CD8-positive, alpha-beta memory T cell (primary cell): ENCODE data around the gene NRN1. TPM values are rescaled to one million over a fixed set of nuclear protein-coding genes. Genes with fewer than 3 reads are reported as not detected.
"Not testable (repeated sequence)": the region's sequence is repeated elsewhere in the genome, so short reads cannot be mapped to it uniquely, and the experiment has no call there.

Experiments used
- CTCF ChIA-PET: fragments of 350-600 bp; sonication (Branson Sonifier 250); formaldehyde crosslinking; loops from one replicate; lab custom pipeline; 2021; ENCODE audit warnings: antibody characterized with exemption; lab: Charles Lee
- POLR2A ChIA-PET: fragments of 350-600 bp; sonication (Branson Sonifier 250); formaldehyde crosslinking; loops from one replicate; lab custom pipeline; 2021; ENCODE audit warnings: antibody characterized with exemption; lab: Charles Lee
- DNase-seq, 5 donors: peaks; one replicate each; pipeline versions ENCODE4 v3.0.0 to v3.0.0-alpha.2; 2020 to 2022; ENCODE audit warnings: mixed read lengths in 1 of 5
- H3K27ac ChIP-seq: one replicate; pipeline ENCODE4 v1.7.0; 2013; ENCODE audit warnings: low read depth, mild to moderate bottlenecking, low read length, moderate library complexity
- H3K27me3 ChIP-seq: 2 replicates; pipeline ENCODE4 v1.7.0; 2013; ENCODE audit warnings: low read length, mild to moderate bottlenecking; ENCODE audit not compliant: insufficient read depth, poor library complexity, severe bottlenecking
- H3K36me3 ChIP-seq: 2 replicates; pipeline ENCODE4 v1.7.0; 2013; ENCODE audit warnings: mild to moderate bottlenecking, low read length, moderate library complexity; ENCODE audit not compliant: insufficient read depth
- H3K4me1 ChIP-seq: 2 replicates; pipeline ENCODE4 v1.7.0; 2013; ENCODE audit warnings: mild to moderate bottlenecking, low read length, moderate library complexity; ENCODE audit not compliant: insufficient read depth
- H3K4me3 ChIP-seq: 2 replicates; pipeline ENCODE4 v1.7.0; 2013; ENCODE audit warnings: mild to moderate bottlenecking, low read length
- H3K9me3 ChIP-seq: 2 replicates; pipeline ENCODE4 v1.7.0; 2013; ENCODE audit warnings: mild to moderate bottlenecking, low read length
- H3K27ac Mint-ChIP-seq, 8 donors: one replicate each; pipeline ENCODE4 v1.8.0; 2020 to 2021; ENCODE audit warnings: mixed read lengths in 8 of 8, mild to moderate bottlenecking in 6 of 8, inconsistent platforms in 3 of 8, moderate library complexity in 3 of 8
- H3K27me3 Mint-ChIP-seq, 2 donors: one replicate each; pipeline ENCODE4 v1.8.0; 2020 to 2021; ENCODE audit warnings: mixed read lengths in 2 of 2, mild to moderate bottlenecking in 1 of 2, moderate library complexity in 1 of 2
- H3K36me3 Mint-ChIP-seq, 3 donors: one replicate each; pipeline ENCODE4 v1.8.0; 2020 to 2021; ENCODE audit warnings: mixed read lengths in 3 of 3, inconsistent platforms in 1 of 3, mild to moderate bottlenecking in 1 of 3
- H3K4me1 Mint-ChIP-seq, 3 donors: one replicate each; pipeline ENCODE4 v1.8.0; 2020 to 2021; ENCODE audit warnings: mixed read lengths in 3 of 3, inconsistent platforms in 1 of 3, mild to moderate bottlenecking in 1 of 3
- H3K4me3 Mint-ChIP-seq, 7 donors: one replicate each; pipeline ENCODE4 v1.8.0; 2020 to 2021; ENCODE audit warnings: mixed read lengths in 7 of 7, mild to moderate bottlenecking in 6 of 7, moderate library complexity in 4 of 7, inconsistent platforms in 2 of 7
- H3K9me3 Mint-ChIP-seq, 5 donors: one replicate each; pipeline ENCODE4 v1.8.0; 2020 to 2022; ENCODE audit warnings: mixed read lengths in 5 of 5, mild to moderate bottlenecking in 3 of 5, moderate library complexity in 2 of 5, inconsistent platforms in 1 of 5
- polyA plus RNA-seq: library from polyadenylated mRNA; unstranded; fragments of 300-500 nt; fragmentation: Illumina TruSeq; gene quantifications from one replicate; pipeline ENCODE4 v1.2.3, GENCODE V29; 2021
- total RNA-seq, 2 experiments: library from RNA; stranded (reverse); gene quantifications; one replicate each; pipeline ENCODE4 v1.2.3, GENCODE V29; 2021

The NRN1 gene
- total and polyA plus RNA-seq, 3 experiments from 2014 or later, result 0.24 to 0.61 TPM; not detected in 1

DNA sequence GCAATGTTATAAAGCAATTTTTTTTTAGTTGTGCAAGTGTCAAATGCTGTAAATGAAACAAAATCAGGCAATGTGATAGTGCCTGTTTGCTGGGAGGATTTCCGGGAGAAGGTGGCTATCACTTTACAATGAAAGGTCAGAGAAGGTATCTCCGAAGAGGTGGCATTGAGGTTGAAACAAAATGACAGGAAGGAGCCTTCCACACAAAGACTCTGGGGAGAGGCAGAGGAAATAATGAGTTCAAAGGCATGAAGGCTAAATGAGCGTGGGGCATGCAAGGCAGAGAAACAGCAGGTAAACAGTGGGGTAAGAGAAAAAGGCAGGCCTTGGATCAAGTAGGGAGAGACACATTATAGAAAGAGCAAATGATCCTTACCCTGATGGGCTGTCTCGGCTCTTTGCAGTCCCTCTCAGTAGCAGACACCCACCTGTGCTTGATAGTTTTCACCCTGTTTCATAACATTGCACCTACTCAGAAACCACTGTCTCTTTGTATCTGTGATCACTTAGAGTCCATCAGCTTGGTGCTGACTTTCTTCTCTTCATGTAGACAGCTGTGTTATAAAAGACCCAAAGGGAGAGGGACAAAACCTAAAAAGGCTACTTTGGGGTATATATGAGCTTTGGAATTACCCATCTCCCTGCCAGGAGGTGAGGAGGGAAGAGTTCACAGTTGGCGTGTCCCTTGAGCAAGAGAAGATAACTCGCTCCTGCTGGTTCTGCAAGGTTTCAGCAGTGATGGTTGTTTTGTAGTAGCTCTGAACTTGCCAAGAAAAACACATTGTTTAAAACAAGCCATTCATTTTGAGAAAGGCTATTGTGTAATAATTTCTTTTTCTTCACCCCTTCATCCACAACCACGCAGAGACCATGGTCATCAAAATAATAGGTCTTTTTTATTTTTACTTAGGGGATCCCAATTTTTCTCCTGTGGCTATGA lies 22.3 kb downstream of the NRN1 start:
- peaks cover 5 to 16% (median 7%) of the 10 kb centered on the region in 3 donors for H3K4me1 Mint-ChIP-seq
- POLR2A ChIA-PET, result no interaction called here

DNA sequence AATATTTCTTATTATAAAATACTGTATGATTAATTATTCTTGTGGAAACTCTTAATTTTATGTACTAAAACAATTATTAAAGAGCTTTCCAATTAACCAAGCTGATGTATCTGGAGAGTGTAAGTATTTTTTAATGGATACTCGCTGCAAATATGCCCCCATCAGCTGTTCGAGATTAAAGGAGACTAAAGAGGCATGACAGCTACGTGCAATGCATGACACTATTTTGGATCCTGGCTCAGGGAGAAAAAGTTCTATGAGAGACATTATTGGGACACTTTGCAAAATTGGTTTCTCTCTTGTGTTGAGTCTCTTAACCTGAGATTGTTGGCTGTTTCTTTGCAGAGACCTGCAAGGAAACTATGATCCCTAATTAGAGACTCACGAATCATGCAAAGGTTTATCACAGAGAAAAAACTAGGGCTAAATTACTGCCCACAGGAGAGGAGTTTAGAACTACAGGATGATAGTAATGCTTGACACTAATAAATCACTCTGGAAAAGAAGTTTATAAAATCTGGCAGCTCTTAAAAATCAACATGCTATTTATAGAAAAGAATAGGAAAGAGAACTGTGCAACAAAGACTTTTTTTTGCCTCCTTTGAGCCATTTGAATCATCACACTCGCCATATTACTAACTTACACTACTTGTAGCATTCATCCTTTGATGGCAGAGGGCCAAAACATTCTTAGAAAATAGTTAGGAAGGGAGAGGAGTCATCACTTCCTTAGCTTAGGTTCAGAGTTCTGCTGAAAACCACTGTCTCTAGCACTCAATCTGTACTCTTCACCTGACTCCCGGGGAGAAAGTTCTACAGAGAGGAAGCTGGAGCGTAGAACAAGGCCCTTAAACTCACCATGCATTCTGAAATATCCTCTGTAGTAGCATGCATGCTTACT lies 25.3 kb downstream of the NRN1 start:
- Histone ChIP-seq H3K9me3 (no peaks in the 10 kb centered on the region), H3K4me3 (no peak overlapping the region), H3K36me3 (no peaks in the 10 kb centered on the region), H3K4me1 (peaks cover 10% of the 10 kb centered on the region), H3K27ac (no peak overlapping the region), H3K27me3 (no peaks in the 10 kb centered on the region)
- DNase-seq, result no peak
- Mint-ChIP-seq H3K4me3 (no peak overlapping the region), H3K4me1 (peaks cover 5 to 17% (median 7%) of the 10 kb centered on the region in 3 donors), H3K27ac (no peak overlapping the region), H3K36me3 (peaks cover 0 to 7% (median 2%) of the 10 kb centered on the region in 3 donors), H3K9me3 (peaks cover 0 to 4% (median 0%) of the 10 kb centered on the region in 5 donors), H3K27me3 (peaks cover 11 to 27% of the 10 kb centered on the region in 2 donors)
- ChIA-PET CTCF (no interaction called here), POLR2A (no interaction called here)

More for the DNA sequence above, 22.3 kb downstream of the NRN1 start:
- Histone ChIP-seq H3K27ac (no peak overlapping the region), H3K4me1 (peaks cover 16% of the 10 kb centered on the region), H3K27me3 (no peaks in the 10 kb centered on the region), H3K9me3 (no peaks in the 10 kb centered on the region), H3K36me3 (no peaks in the 10 kb centered on the region), H3K4me3 (no peak overlapping the region)
- peak overlapping the region in 1 of 8 donors; percentile 27 for H3K27ac Mint-ChIP-seq
- DNase-seq, result no peak
- peaks cover 0 to 2% (median 0%) of the 10 kb centered on the region in 5 donors for H3K9me3 Mint-ChIP-seq
- H3K4me3 Mint-ChIP-seq, result no peak overlapping the region
- CTCF ChIA-PET, result no interaction called here
- H3K36me3 Mint-ChIP-seq, result peaks cover 0 to 7% (median 2%) of the 10 kb centered on the region in 3 donors
- peaks cover 22 to 54% of the 10 kb centered on the region in 2 donors for H3K27me3 Mint-ChIP-seq

DNA sequence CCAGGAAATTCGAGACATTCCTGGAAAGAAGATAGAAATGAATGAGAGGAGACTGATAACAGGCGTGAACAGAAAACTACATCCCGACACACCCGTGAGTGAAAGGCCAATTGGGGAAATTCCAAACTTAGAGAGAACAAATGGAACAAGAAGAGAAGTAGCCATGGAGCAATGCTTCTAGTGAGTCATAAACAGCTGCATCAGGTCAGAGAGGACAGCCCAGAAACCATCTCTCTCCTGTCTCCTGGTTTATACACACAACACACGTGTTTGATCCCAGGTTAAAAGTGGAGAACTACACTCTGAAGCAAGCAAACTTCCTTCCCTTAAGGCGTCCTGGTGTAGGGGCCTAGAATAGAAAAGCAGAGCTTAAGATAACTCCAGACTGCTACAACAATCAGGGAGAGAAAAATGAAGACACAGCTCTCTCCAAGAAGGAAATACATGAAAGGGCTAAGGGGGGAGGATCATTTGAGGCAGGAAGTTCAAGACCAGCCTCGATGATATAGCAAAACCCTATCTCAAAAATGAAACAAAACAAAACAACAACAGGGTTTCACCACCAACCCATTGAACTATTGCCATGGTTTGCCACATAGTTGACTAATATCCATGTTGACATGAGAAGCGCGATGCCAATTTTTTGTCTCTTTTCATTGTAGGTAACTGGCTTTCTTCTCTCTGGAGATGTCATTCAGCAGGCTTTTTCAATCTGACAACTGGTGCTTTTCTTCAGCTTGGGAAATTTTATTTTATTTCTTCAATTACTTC lies 26.9 kb downstream of the NRN1 start:
- no peak for DNase-seq
- Mint-ChIP-seq H3K4me1 (peaks cover 5 to 17% (median 7%) of the 10 kb centered on the region in 3 donors), H3K27ac (no peak overlapping the region), H3K9me3 (peaks cover 0 to 4% (median 0%) of the 10 kb centered on the region in 5 donors), H3K27me3 (peaks cover 11 to 23% of the 10 kb centered on the region in 2 donors), H3K36me3 (peaks cover 0 to 4% (median 2%) of the 10 kb centered on the region in 3 donors), H3K4me3 (no peak overlapping the region)
- peaks cover 10% of the 10 kb centered on the region for H3K4me1 ChIP-seq
- no peaks in the 10 kb centered on the region for H3K9me3 ChIP-seq
- CTCF ChIA-PET, result no interaction called here
- no peak overlapping the region for H3K27ac ChIP-seq
- H3K4me3 ChIP-seq, result no peak overlapping the region
- no peaks in the 10 kb centered on the region for H3K36me3 ChIP-seq
- no peaks in the 10 kb centered on the region for H3K27me3 ChIP-seq
- POLR2A ChIA-PET, result no interaction called here

DNA sequence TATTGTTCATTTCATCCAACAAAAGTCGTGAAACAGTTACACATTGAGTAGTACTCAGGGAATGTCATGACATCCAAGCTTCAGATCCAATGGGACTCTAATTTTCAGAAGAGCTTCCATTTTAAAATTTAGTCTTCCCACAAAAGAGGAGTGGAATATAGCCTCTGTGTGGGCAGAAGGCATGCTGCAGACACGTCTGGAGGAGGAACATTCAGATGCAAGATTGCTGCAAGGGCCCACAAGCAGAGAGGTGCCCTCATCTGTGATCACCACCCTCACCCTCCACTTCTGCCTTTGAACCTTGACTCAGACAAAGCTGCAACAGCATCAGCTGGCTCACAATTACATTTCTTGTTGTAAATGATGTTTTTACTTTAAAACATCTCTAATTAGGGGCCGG lies 29.9 kb downstream of the NRN1 start:
- Histone ChIP-seq H3K4me3 (no peak overlapping the region), H3K4me1 (no peaks in the 10 kb centered on the region), H3K9me3 (no peaks in the 10 kb centered on the region), H3K36me3 (no peaks in the 10 kb centered on the region), H3K27ac (no peak overlapping the region), H3K27me3 (no peaks in the 10 kb centered on the region)
- no peak overlapping the region for H3K4me3 Mint-ChIP-seq
- CTCF ChIA-PET, result interaction anchor here (0.9 kb wide), 1 partner anchor 31 kb away, joined by 3 read pairs; no protein-coding TSS in a partner anchor
- H3K9me3 Mint-ChIP-seq, result peaks cover 0 to 4% (median 0%) of the 10 kb centered on the region in 5 donors
- H3K27me3 Mint-ChIP-seq, result peaks cover 12 to 19% of the 10 kb centered on the region in 2 donors
- peaks cover 0 to 14% (median 2%) of the 10 kb centered on the region in 3 donors for H3K36me3 Mint-ChIP-seq
- H3K27ac Mint-ChIP-seq, result no peak overlapping the region
- H3K4me1 Mint-ChIP-seq, result peaks cover 0 to 7% (median 0%) of the 10 kb centered on the region in 3 donors
- DNase-seq, result no peak
- POLR2A ChIA-PET, result no interaction called here

DNA sequence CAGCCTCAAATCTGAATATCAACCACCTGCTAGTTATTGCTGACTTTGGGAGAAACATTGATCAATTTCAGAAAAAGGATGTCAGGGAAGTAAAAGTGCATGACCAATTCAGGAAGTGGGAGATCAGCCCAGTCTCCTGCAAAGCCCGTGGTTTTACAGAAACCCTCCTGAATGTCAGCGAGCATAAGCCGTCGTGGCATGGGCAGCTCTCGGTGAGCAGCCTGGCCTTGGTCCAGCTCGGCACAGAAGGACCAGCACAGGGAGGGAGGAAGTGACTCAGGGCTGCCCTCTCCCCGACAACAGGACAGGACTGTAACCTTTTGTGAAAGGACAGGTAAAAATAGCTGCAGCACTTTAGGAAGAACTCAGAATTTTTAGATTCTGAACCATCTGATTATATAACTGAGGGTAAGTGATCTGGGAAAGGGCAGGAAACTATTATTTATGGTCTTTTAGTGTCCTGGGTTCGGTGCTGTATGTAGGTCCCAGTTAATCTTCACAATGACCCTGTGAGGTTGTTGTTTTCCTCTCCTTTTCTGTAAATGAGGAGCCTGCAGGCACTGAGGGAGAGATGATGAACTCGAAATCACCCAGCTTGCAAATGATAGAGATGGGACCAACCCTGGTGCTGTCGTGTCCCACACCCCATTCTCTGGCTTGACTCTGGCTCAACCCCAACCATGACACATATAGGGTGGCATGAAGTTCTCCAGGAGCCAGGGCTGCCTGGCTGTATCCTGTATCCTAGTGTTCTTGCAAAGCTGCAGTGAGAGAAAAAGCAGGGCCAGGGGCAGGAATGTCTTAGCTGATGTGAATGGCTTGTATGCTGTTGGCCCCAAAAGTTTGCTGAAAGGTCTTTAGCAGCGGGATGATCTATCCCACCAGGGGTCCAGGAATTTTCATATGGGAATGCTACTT lies 37.6 kb downstream of the NRN1 start:
- Mint-ChIP-seq H3K27ac (no peak overlapping the region), H3K4me1 (peaks cover 0 to 5% (median 4%) of the 10 kb centered on the region in 3 donors), H3K27me3 (peaks cover 10 to 30% of the 10 kb centered on the region in 2 donors), H3K4me3 (no peak overlapping the region), H3K9me3 (no peaks in the 10 kb centered on the region), H3K36me3 (peaks cover 0 to 6% (median 0%) of the 10 kb centered on the region in 3 donors)
- H3K9me3 ChIP-seq, result no peaks in the 10 kb centered on the region
- CTCF ChIA-PET, result no interaction called here
- no peaks in the 10 kb centered on the region for H3K4me1 ChIP-seq
- no peak overlapping the region for H3K4me3 ChIP-seq
- POLR2A ChIA-PET, result no interaction called here
- H3K27me3 ChIP-seq, result no peaks in the 10 kb centered on the region
- no peak overlapping the region for H3K27ac ChIP-seq
- H3K36me3 ChIP-seq, result no peaks in the 10 kb centered on the region
- DNase-seq, result no peak

DNA sequence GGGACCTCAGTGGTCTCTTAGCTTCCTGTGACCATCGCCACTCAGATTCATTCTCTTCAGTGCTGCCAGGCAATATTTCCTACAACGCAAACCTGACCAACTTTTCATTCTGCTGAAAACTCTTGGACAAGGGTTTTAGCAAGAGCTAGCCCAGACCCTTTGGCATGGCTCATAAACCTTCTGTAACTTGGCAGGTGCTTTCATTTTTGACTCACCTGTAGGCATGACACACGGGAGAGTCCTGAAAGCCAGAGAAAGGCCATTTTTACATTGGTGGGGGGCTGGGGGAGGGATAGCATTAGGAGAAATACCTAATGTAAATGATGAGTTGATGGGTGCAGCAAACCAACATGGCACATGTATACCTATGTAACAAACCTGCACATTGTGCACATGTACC lies 38.7 kb downstream of the NRN1 start:
- H3K9me3 Mint-ChIP-seq, H3K36me3 Mint-ChIP-seq, H3K4me3 ChIP-seq, H3K4me3 Mint-ChIP-seq, H3K4me1 Mint-ChIP-seq, H3K36me3 ChIP-seq, H3K27ac ChIP-seq, H3K9me3 ChIP-seq, H3K4me1 ChIP-seq, H3K27ac Mint-ChIP-seq, H3K27me3 ChIP-seq, POLR2A ChIA-PET, CTCF ChIA-PET, DNase-seq: not testable (repeated sequence)
- peaks cover 7 to 31% of the 10 kb centered on the region in 2 donors for H3K27me3 Mint-ChIP-seq

DNA sequence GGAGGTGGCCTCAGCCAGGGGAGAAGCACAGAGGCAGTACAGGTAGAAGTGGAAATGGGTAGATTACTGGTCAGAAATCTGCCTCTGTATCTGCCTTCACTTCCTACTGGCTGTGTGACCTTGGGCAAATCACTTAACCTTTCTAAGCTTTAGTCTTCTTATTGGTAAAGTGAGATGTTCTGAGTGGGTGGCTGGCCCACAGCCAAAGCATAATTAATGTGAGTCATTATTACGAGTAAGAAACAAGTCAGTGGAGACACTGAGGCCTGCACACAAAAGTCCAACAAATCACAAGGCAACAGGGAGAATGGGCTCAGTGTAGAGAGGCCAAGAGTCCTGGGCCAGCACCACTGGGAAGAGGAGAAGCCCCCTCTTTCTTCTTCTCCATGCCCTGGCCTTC lies 39.1 kb downstream of the NRN1 start:
- POLR2A ChIA-PET, result no interaction called here

More for the DNA sequence above, 39.1 kb downstream of the NRN1 start:
- CTCF ChIA-PET, result no interaction called here
- Mint-ChIP-seq H3K27me3 (peaks cover 4 to 26% of the 10 kb centered on the region in 2 donors), H3K4me1 (peaks cover 0 to 5% (median 4%) of the 10 kb centered on the region in 3 donors), H3K4me3 (no peak overlapping the region), H3K36me3 (peaks cover 0 to 1% (median 0%) of the 10 kb centered on the region in 3 donors), H3K9me3 (no peaks in the 10 kb centered on the region), H3K27ac (no peak overlapping the region)
- H3K4me3 ChIP-seq, result no peak overlapping the region
- H3K36me3 ChIP-seq, result no peaks in the 10 kb centered on the region
- H3K27me3 ChIP-seq, result no peaks in the 10 kb centered on the region
- no peak for DNase-seq
- H3K9me3 ChIP-seq, result no peaks in the 10 kb centered on the region
- no peaks in the 10 kb centered on the region for H3K4me1 ChIP-seq
- no peak overlapping the region for H3K27ac ChIP-seq
